ENCODE results near the gene RSPO4.

DNA sequence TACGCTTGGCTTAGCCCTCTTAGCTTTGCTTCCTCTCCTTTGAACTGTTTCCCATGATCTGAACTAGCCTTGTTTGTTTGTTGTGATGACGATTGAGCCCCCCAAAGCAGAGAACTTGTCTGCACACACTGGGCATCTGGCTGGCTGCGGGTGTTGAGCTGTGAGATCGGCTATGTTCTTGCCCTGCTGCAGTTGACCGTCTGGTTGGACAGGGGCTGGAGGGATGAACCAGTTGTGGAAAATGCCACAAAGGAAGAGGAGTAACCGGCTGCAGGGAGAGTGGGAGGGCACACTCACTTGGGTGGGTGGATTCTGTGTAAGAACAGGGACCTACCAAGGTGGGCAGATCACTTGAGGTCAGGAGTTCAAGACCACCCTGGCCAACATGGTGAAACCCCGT lies 12.4 kb upstream of the RSPO4 start:
- TF ChIP-seq GTF2F1 (IDR thresholded peaks at IDR 0.05; ENCODE audit: low read depth, low read length) (no peak), CREM (IDR thresholded peaks at IDR 0.05; ENCODE audit: low read depth) (no peak), POLR2A (conservative IDR thresholded peaks at IDR 0.05) (no peak), ZC3H11A (IDR thresholded peaks at IDR 0.05; ENCODE audit: low read depth, low read length) (no peak), CBFA2T3 (IDR thresholded peaks at IDR 0.05) (no peak), ZNF354B (CRISPR knock-in tag; IDR thresholded peaks at IDR 0.05) (no peak), NR2C1 (IDR thresholded peaks at IDR 0.05) (no peak), NR2C1 (tag; IDR thresholded peaks at IDR 0.05) (no peak), EZH2 (IDR thresholded peaks at IDR 0.05; ENCODE audit: borderline replicate concordance, low read depth, low read length) (no peak), SREBF2 (CRISPR knock-in tag; IDR thresholded peaks at IDR 0.05) (no peak)
- TF ChIP-seq, protein P1, sequence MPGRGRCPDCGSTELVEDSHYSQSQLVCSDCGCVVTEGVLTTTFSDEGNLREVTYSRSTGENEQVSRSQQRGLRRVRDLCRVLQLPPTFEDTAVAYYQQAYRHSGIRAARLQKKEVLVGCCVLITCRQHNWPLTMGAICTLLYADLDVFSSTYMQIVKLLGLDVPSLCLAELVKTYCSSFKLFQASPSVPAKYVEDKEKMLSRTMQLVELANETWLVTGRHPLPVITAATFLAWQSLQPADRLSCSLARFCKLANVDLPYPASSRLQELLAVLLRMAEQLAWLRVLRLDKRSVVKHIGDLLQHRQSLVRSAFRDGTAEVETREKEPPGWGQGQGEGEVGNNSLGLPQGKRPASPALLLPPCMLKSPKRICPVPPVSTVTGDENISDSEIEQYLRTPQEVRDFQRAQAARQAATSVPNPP (IDR thresholded peaks at IDR 0.05; ENCODE audit: borderline replicate concordance, insufficient read depth, insufficient read length): no peak
- TF ChIP-seq, protein P2, sequence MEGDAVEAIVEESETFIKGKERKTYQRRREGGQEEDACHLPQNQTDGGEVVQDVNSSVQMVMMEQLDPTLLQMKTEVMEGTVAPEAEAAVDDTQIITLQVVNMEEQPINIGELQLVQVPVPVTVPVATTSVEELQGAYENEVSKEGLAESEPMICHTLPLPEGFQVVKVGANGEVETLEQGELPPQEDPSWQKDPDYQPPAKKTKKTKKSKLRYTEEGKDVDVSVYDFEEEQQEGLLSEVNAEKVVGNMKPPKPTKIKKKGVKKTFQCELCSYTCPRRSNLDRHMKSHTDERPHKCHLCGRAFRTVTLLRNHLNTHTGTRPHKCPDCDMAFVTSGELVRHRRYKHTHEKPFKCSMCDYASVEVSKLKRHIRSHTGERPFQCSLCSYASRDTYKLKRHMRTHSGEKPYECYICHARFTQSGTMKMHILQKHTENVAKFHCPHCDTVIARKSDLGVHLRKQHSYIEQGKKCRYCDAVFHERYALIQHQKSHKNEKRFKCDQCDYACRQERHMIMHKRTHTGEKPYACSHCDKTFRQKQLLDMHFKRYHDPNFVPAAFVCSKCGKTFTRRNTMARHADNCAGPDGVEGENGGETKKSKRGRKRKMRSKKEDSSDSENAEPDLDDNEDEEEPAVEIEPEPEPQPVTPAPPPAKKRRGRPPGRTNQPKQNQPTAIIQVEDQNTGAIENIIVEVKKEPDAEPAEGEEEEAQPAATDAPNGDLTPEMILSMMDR (IDR thresholded peaks at IDR 0.05 in 2 of 3, conservative IDR thresholded peaks at IDR 0.05 in 1 of 3; ENCODE audit: insufficient read depth in 2 of 3, low read depth in 1 of 3, low read length in 3 of 3): no peak
- TF ChIP-seq, protein P3, sequence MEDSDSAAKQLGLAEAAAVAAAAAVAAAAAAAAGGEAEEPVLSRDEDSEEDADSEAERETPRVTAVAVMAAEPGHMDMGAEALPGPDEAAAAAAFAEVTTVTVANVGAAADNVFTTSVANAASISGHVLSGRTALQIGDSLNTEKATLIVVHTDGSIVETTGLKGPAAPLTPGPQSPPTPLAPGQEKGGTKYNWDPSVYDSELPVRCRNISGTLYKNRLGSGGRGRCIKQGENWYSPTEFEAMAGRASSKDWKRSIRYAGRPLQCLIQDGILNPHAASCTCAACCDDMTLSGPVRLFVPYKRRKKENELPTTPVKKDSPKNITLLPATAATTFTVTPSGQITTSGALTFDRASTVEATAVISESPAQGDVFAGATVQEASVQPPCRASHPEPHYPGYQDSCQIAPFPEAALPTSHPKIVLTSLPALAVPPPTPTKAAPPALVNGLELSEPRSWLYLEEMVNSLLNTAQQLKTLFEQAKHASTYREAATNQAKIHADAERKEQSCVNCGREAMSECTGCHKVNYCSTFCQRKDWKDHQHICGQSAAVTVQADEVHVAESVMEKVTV (CRISPR knock-in tag; IDR thresholded peaks at IDR 0.05): no peak
- TF ChIP-seq, protein P4, sequence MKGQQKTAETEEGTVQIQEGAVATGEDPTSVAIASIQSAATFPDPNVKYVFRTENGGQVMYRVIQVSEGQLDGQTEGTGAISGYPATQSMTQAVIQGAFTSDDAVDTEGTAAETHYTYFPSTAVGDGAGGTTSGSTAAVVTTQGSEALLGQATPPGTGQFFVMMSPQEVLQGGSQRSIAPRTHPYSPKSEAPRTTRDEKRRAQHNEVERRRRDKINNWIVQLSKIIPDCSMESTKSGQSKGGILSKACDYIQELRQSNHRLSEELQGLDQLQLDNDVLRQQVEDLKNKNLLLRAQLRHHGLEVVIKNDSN (CRISPR knock-in tag; IDR thresholded peaks at IDR 0.05): no peak
